Stimulated activated CD8-positive, alpha-beta memory T cell treated with anti-CD3 and anti-CD28 coated beads, Interleukin-12 subunit alpha, Interleukin-12 subunit beta, amount 100 ng/mL, for 4 hours (primary cell): ENCODE results near the gene TRAPPC5.

Source experiments
- DNase-seq: peaks from one replicate; pipeline ENCODE4 v3.0.0-alpha.2; 2020; ENCODE audit warnings: low read depth

The TRAPPC5 gene

GRCh38 chr19:7732045-7732444 is 51.4 kb downstream of the TRAPPC5 start, which contains the start of gene CLEC4G:
Gene CLEC4G, minus strand, starts transcription at chr19:7732110. Its CDS starts 8 bp downstream, at chr19:7732102.
- DNase-seq = no peak

GRCh38 chr19:7733376-7733775 is 52.7 kb downstream of the TRAPPC5 start:
- no peak for DNase-seq

- DNase-seq = no peak
Observed at GRCh38 chr19:7734220-7735203, 53.9 kb downstream of the TRAPPC5 start.

- DNase-seq = no peak
Observed at GRCh38 chr19:7736148-7736547, 55.5 kb downstream of the TRAPPC5 start.

- no peak for DNase-seq
Observed at GRCh38 chr19:7737215-7737614, 56.6 kb downstream of the TRAPPC5 start.
